ENCODE measurements around the gene TNS1.
"Not testable (repeated sequence)": the region's sequence is repeated elsewhere in the genome, so short reads cannot be mapped to it uniquely, and the experiment has no call there.

Gene TNS1

GRCh38 chr2:218026244-218026643 lies 23.4 kb upstream of the TNS1 start:
- Mint-ChIP-seq H3K4me1 (ENCODE audit: low read depth) (no peaks in the 10 kb centered on the region), H3K27ac (no peak overlapping the region), H3K9me3 (no peaks in the 10 kb centered on the region), H3K36me3 (ENCODE audit: low read depth) (no peaks in the 10 kb centered on the region), H3K27me3 (ENCODE audit: low read depth) (no peaks in the 10 kb centered on the region), H3K4me3 (no peak overlapping the region)
- no peak for DNase-seq (ENCODE audit: low spot score)

DNA sequence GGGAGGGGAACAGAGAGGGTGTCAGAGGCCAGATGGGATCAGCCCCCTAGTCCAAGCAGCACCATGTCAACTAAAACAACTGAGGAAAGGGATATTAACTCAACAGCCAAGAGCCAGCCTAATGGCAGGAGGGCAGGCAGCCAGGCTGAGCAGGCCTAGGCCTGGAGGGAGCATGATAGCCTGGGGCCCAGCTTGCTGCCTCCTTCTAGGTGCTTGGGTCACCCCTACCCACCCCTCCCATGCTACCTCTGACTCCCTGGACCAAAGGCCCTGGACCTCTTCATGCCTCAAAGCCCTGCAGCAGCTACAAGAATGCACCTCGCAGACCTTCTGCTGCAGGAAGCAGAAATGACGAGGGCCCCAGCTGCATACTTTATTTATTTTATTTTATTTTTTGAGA lies 22.1 kb upstream of the TNS1 start:
- H3K27me3 Mint-ChIP-seq (ENCODE audit: low read depth): no peaks in the 10 kb centered on the region
- H3K27ac Mint-ChIP-seq: no peak overlapping the region
- H3K4me3 Mint-ChIP-seq: no peak overlapping the region
- no peaks in the 10 kb centered on the region for H3K36me3 Mint-ChIP-seq (ENCODE audit: low read depth)
- no peaks in the 10 kb centered on the region for H3K4me1 Mint-ChIP-seq (ENCODE audit: low read depth)
- no peak for DNase-seq (ENCODE audit: low spot score)
- H3K9me3 Mint-ChIP-seq: no peaks in the 10 kb centered on the region

DNA sequence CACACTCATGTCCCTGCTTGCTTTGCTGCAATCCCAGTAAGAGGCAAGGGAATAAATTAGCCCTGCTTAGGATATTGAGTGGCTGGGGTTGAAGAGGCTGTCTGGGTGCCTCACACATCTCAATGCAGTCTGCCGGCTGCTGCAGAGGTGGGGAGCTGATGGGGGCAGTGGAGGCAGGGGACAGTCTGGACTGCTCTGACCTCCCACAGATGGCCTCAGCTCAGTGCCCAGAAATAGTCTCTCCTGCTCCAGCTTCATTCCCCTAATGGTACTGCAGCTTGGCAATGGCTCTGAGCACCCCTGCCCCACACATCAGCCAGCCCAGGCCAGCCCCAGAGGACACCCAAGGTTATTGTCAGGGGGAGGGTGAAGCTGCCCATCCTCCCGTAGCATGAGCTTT lies 21.5 kb upstream of the TNS1 start:
- Mint-ChIP-seq H3K9me3 (no peaks in the 10 kb centered on the region), H3K36me3 (ENCODE audit: low read depth) (no peaks in the 10 kb centered on the region), H3K4me1 (ENCODE audit: low read depth) (no peaks in the 10 kb centered on the region), H3K4me3 (no peak overlapping the region), H3K27me3 (ENCODE audit: low read depth) (no peaks in the 10 kb centered on the region), H3K27ac (no peak overlapping the region)
- DNase-seq (ENCODE audit: low spot score): no peak

DNA sequence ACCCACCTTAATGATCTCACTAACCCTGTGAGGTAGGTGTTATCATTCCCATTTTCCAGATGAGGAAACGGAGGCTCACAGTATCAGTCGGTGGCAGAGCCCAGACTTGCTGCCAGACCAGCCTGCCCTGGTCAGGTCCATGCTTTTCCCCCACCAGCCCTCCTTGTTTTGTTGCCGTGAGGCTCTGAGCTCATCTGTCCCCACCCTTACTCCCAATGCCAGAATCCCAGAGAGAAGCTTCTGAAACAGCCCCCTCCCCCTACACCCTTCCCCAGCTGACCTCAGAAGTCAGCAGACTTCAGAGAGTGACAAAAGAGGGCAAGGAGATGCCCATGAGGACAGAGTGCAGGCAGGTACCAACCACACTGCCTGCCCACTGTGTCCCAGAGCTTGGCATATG lies 20.8 kb upstream of the TNS1 start:
- H3K36me3 Mint-ChIP-seq (ENCODE audit: low read depth): no peaks in the 10 kb centered on the region
- no peak overlapping the region for H3K4me3 Mint-ChIP-seq
- no peaks in the 10 kb centered on the region for H3K9me3 Mint-ChIP-seq
- H3K27me3 Mint-ChIP-seq (ENCODE audit: low read depth): no peaks in the 10 kb centered on the region
- DNase-seq (ENCODE audit: low spot score): no peak
- H3K27ac Mint-ChIP-seq: no peak overlapping the region
- no peaks in the 10 kb centered on the region for H3K4me1 Mint-ChIP-seq (ENCODE audit: low read depth)

DNA sequence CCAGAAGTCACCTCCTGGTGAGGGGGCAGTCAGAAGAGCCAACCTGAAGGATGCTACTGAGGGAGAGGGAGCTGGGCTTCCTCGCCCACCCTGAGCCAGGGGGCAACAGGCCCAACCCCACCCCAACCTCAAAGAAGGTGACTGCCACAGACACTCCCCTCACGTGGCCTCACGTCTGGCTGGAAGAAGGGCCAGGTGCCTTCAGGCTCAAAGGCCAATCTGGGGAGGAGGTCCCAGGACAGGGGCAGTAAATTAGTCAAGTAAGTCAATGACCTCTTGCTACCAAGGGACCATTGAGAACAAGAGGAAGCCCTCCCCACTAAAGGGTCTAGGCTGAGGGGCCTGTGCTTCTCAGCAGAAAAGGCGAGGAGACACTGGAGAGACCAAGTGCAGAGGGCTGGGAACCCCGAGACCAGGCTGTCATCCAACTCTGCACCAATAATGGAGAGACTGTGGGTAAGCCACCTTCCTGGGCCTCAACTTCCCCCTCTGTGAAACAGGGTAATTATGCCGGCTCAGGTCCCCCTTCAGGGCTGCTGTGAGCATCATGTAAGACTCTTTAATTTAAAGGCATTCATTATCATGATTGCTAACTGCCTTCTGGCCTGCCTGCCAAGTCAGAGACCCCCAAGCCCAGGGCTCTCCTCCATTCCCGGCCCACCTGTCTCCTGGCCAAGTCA lies 20.2 kb upstream of the TNS1 start:
- no peaks in the 10 kb centered on the region for H3K9me3 Mint-ChIP-seq
- H3K4me1 Mint-ChIP-seq (ENCODE audit: low read depth): no peaks in the 10 kb centered on the region
- no peaks in the 10 kb centered on the region for H3K36me3 Mint-ChIP-seq (ENCODE audit: low read depth)
- H3K27me3 Mint-ChIP-seq (ENCODE audit: low read depth): peaks cover under 1% of the 10 kb centered on the region
- no peak overlapping the region for H3K4me3 Mint-ChIP-seq
- no peak for DNase-seq (ENCODE audit: low spot score)
- no peak overlapping the region for H3K27ac Mint-ChIP-seq

GRCh38 chr2:218022131-218022850 lies 19.5 kb upstream of the TNS1 start:
- Mint-ChIP-seq H3K36me3 (ENCODE audit: low read depth) (no peaks in the 10 kb centered on the region), H3K4me1 (ENCODE audit: low read depth) (no peaks in the 10 kb centered on the region), H3K27me3 (ENCODE audit: low read depth) (peaks cover 4% of the 10 kb centered on the region), H3K4me3 (no peak overlapping the region), H3K27ac (no peak overlapping the region), H3K9me3 (no peaks in the 10 kb centered on the region)
- no peak for DNase-seq (ENCODE audit: low spot score)

- H3K4me1 Mint-ChIP-seq (ENCODE audit: low read depth): no peaks in the 10 kb centered on the region
- no peak for DNase-seq (ENCODE audit: low spot score)
- no peaks in the 10 kb centered on the region for H3K36me3 Mint-ChIP-seq (ENCODE audit: low read depth)
- no peak overlapping the region for H3K4me3 Mint-ChIP-seq
- H3K9me3 Mint-ChIP-seq: no peaks in the 10 kb centered on the region
- H3K27me3 Mint-ChIP-seq (ENCODE audit: low read depth): peaks cover 5% of the 10 kb centered on the region
- no peak overlapping the region for H3K27ac Mint-ChIP-seq
Measured at GRCh38 chr2:218021536-218022071, 18.8 kb upstream of the TNS1 start.

DNA sequence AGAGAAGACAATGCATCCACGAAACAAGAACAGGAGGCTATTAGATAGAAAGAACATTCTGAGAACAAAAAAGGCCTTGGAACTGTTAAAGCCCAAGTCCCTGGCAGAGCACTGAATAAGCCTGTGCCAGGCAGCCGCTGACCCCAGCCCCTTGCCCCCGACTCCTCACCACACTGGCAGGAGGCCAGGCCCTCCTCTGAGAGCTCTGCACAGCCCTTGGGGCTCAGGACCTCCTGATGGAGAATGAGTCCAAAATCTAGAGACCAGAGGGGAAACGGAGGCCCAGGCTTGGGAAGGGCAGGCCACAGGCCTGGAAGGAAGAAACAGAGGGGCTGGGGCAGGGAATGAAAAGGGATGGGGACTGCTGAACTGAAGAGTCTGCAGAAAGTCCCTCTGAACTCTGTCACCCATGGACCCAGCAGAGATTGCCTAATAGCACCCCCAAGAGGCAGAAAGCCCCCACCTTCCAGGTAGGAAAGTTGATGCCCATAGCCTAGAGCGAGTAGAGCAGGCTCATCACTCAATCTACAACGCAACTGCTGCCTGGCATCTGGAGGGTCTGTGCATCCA lies 18.3 kb upstream of the TNS1 start:
- Mint-ChIP-seq H3K4me1 (ENCODE audit: low read depth) (no peaks in the 10 kb centered on the region), H3K27me3 (ENCODE audit: low read depth) (peaks cover 7% of the 10 kb centered on the region), H3K4me3 (no peak overlapping the region), H3K36me3 (ENCODE audit: low read depth) (no peaks in the 10 kb centered on the region), H3K9me3 (no peaks in the 10 kb centered on the region), H3K27ac (no peak overlapping the region)
- DNase-seq (ENCODE audit: low spot score): no peak

GRCh38 chr2:218020281-218020680 lies 17.5 kb upstream of the TNS1 start:
- no peak for DNase-seq (ENCODE audit: low spot score)
- Mint-ChIP-seq H3K36me3 (ENCODE audit: low read depth) (no peaks in the 10 kb centered on the region), H3K27me3 (ENCODE audit: low read depth) (peaks cover 7% of the 10 kb centered on the region), H3K4me3 (no peak overlapping the region), H3K9me3 (no peaks in the 10 kb centered on the region), H3K27ac (no peak overlapping the region), H3K4me1 (ENCODE audit: low read depth) (no peaks in the 10 kb centered on the region)

- H3K36me3 Mint-ChIP-seq (ENCODE audit: low read depth): no peaks in the 10 kb centered on the region
- no peaks in the 10 kb centered on the region for H3K9me3 Mint-ChIP-seq
- DNase-seq (ENCODE audit: low spot score): no peak
- no peak overlapping the region for H3K4me3 Mint-ChIP-seq
- no peaks in the 10 kb centered on the region for H3K4me1 Mint-ChIP-seq (ENCODE audit: low read depth)
- peaks cover 7% of the 10 kb centered on the region for H3K27me3 Mint-ChIP-seq (ENCODE audit: low read depth)
- H3K27ac Mint-ChIP-seq: no peak overlapping the region
Measured at GRCh38 chr2:218019411-218020060, 16.7 kb upstream of the TNS1 start.

- DNase-seq (ENCODE audit: low spot score); H3K27ac Mint-ChIP-seq; H3K4me3 Mint-ChIP-seq; H3K9me3 Mint-ChIP-seq; H3K4me1 Mint-ChIP-seq (ENCODE audit: low read depth); H3K27me3 Mint-ChIP-seq (ENCODE audit: low read depth); H3K36me3 Mint-ChIP-seq (ENCODE audit: low read depth): not testable (repeated sequence)
Measured at GRCh38 chr2:218018842-218019125, 16.0 kb upstream of the TNS1 start.

DNA sequence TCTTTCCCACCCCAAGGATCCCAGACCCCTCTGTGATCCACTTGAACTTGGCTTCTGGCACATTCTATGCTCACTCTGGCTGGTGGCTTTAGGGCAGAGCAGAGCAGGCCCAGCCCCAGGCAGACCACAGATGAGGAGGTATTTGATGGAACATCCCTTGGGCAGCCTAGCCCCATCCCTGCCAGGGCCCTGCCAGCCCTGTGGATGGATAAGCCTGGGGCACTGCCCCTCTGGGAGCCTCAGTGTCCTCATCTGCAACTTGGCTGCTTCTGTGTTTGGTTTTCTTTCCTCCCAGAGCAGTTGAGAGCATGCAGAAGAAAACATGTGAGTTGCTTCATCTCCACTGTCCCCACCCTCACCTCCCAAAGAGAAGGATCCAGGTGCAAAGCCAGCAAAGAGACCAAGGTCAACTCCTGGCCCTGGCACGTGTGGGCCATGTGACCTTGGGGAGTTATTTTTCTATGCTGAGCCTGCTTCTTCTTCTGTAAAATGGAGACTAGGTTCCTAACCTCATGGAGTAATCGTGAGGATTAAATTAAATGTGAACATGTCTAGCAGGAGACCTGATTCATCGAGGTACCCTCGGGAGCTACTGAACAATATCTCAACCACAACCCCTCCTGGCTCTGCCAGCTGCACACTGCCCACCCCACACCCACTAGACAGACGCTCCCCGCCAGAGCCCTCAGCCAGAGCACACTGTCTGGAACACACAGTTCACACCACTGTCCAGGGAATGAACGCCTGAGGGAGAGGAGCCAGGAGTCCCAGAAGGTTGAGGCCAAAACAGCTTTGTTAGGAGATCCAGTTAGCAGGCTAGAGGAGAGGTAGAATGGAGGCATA lies 14.6 kb upstream of the TNS1 start:
- Mint-ChIP-seq H3K27me3 (ENCODE audit: low read depth) (peaks cover 11% of the 10 kb centered on the region), H3K27ac (no peak overlapping the region), H3K9me3 (no peaks in the 10 kb centered on the region), H3K36me3 (ENCODE audit: low read depth) (no peaks in the 10 kb centered on the region), H3K4me1 (ENCODE audit: low read depth) (no peaks in the 10 kb centered on the region), H3K4me3 (no peak overlapping the region)
- DNase-seq (ENCODE audit: low spot score): no peak

GRCh38 chr2:218016810-218017209 lies 14.0 kb upstream of the TNS1 start:
- no peak overlapping the region for H3K27ac Mint-ChIP-seq
- H3K27me3 Mint-ChIP-seq (ENCODE audit: low read depth): peaks cover 16% of the 10 kb centered on the region
- no peak overlapping the region for H3K4me3 Mint-ChIP-seq
- no peaks in the 10 kb centered on the region for H3K36me3 Mint-ChIP-seq (ENCODE audit: low read depth)
- no peaks in the 10 kb centered on the region for H3K4me1 Mint-ChIP-seq (ENCODE audit: low read depth)
- no peak for DNase-seq (ENCODE audit: low spot score)
- H3K9me3 Mint-ChIP-seq: no peaks in the 10 kb centered on the region
